ENCODE data around the gene DCP2.

Gene DCP2

GRCh38 chr5:113024076-113024697 lies 47.6 kb downstream of the DCP2 start:
- peaks cover 85% of the 10 kb centered on the region for H3K36me3 ChIP-seq (ENCODE audit: insufficient read depth, low read length)
- 95% methylated on average over 5 of the region's 6 CpGs for WGBS
- no peak overlapping the region for H3K4me3 ChIP-seq (ENCODE audit: low read length)
- no peak overlapping the region for H3K9ac ChIP-seq (ENCODE audit: low read depth, low read length)
- H3K27me3 ChIP-seq (ENCODE audit: insufficient read depth, low read length), result no peaks in the 10 kb centered on the region
- no peaks in the 10 kb centered on the region for H3K9me3 ChIP-seq (ENCODE audit: insufficient read depth, low read depth, low read length)
- no peaks in the 10 kb centered on the region for H3K4me1 ChIP-seq (ENCODE audit: insufficient read depth, low read length)
- no peak overlapping the region for H3K27ac ChIP-seq (ENCODE audit: low read depth, low read length)

DNA sequence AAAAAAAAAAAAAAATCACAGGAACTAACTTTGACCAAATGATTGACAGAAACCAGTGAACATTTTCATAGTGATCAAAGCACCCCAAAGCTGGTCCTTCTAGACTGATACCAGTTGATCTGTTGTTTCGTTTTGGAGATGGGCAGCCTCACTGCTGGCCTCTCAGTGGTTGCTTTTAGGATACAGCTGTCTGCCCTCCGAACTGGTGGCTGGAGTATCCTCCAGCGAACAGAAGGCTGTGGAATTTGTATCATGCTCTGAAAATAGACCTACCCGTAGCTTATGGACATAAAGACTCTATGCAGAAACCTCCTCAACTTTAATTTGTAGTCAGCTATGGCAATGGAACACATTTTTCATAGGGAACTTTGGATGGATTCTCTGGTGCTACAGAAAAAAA lies 49.0 kb downstream of the DCP2 start:
- H3K9me3 ChIP-seq (ENCODE audit: insufficient read depth, low read depth, low read length), result no peaks in the 10 kb centered on the region
- no peak overlapping the region for H3K4me3 ChIP-seq (ENCODE audit: low read length)
- 90% methylated on average over 4 of the region's 4 CpGs for WGBS
- no peak overlapping the region for H3K9ac ChIP-seq (ENCODE audit: low read depth, low read length)
- no peak overlapping the region for H3K27ac ChIP-seq (ENCODE audit: low read depth, low read length)
- peaks cover 77% of the 10 kb centered on the region for H3K36me3 ChIP-seq (ENCODE audit: insufficient read depth, low read length)
- H3K27me3 ChIP-seq (ENCODE audit: insufficient read depth, low read length), result no peaks in the 10 kb centered on the region
- H3K4me1 ChIP-seq (ENCODE audit: insufficient read depth, low read length), result peaks cover 10% of the 10 kb centered on the region

- Histone ChIP-seq H3K9me3 (ENCODE audit: insufficient read depth, low read depth, low read length) (no peaks in the 10 kb centered on the region), H3K4me1 (ENCODE audit: insufficient read depth, low read length) (peaks cover 16% of the 10 kb centered on the region), H3K36me3 (ENCODE audit: insufficient read depth, low read length) (peaks cover 71% of the 10 kb centered on the region), H3K27ac (ENCODE audit: low read depth, low read length) (no peak overlapping the region), H3K27me3 (ENCODE audit: insufficient read depth, low read length) (no peaks in the 10 kb centered on the region), H3K9ac (ENCODE audit: low read depth, low read length) (no peak overlapping the region), H3K4me3 (ENCODE audit: low read length) (no peak overlapping the region)
- 96% methylated on average over 3 of the region's 4 CpGs for WGBS
Observed at GRCh38 chr5:113026211-113026610, 49.6 kb downstream of the DCP2 start.

- H3K4me3 ChIP-seq (ENCODE audit: low read length), result no peak overlapping the region
- H3K9ac ChIP-seq (ENCODE audit: low read depth, low read length), result no peak overlapping the region
- no peak overlapping the region for H3K27ac ChIP-seq (ENCODE audit: low read depth, low read length)
- H3K27me3 ChIP-seq (ENCODE audit: insufficient read depth, low read length), result no peaks in the 10 kb centered on the region
- H3K4me1 ChIP-seq (ENCODE audit: insufficient read depth, low read length), result peaks cover 22% of the 10 kb centered on the region
- peaks cover 66% of the 10 kb centered on the region for H3K36me3 ChIP-seq (ENCODE audit: insufficient read depth, low read length)
- 90% methylated on average over 8 of the region's 8 CpGs for WGBS
- no peaks in the 10 kb centered on the region for H3K9me3 ChIP-seq (ENCODE audit: insufficient read depth, low read depth, low read length)
Observed at GRCh38 chr5:113027015-113027414, 50.4 kb downstream of the DCP2 start.

- peaks cover 61% of the 10 kb centered on the region for H3K36me3 ChIP-seq (ENCODE audit: insufficient read depth, low read length)
- H3K9me3 ChIP-seq (ENCODE audit: insufficient read depth, low read depth, low read length), result no peaks in the 10 kb centered on the region
- no peaks in the 10 kb centered on the region for H3K27me3 ChIP-seq (ENCODE audit: insufficient read depth, low read length)
- 94% methylated on average over 5 of the region's 5 CpGs for WGBS
- no peak overlapping the region for H3K27ac ChIP-seq (ENCODE audit: low read depth, low read length)
- H3K9ac ChIP-seq (ENCODE audit: low read depth, low read length), result no peak overlapping the region
- peaks cover 22% of the 10 kb centered on the region for H3K4me1 ChIP-seq (ENCODE audit: insufficient read depth, low read length)
- H3K4me3 ChIP-seq (ENCODE audit: low read length), result no peak overlapping the region
Observed at GRCh38 chr5:113027431-113027830, 50.8 kb downstream of the DCP2 start.

DNA sequence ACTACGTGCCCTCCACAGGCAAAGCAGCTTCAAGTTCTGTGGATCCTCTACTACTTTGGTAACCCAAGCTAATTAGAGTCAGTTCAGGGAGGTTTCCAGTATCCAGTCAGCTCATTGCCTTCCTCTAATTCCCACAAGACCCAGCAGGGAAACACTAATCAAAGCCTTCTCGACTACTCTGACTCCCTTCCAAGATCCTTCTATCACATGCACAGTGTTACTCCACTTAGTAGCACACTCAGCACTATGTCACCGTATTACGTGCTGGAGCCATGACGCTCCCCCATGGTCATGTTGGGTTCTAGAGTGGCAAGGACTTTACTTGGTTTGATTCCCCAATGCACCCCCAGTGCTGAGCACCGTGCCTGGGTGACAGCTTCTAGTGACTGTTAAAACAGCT lies 53.0 kb downstream of the DCP2 start:
- peaks cover 42% of the 10 kb centered on the region for H3K36me3 ChIP-seq (ENCODE audit: insufficient read depth, low read length)
- no peak overlapping the region for H3K9ac ChIP-seq (ENCODE audit: low read depth, low read length)
- H3K27me3 ChIP-seq (ENCODE audit: insufficient read depth, low read length), result no peaks in the 10 kb centered on the region
- no peaks in the 10 kb centered on the region for H3K9me3 ChIP-seq (ENCODE audit: insufficient read depth, low read depth, low read length)
- peaks cover 28% of the 10 kb centered on the region for H3K4me1 ChIP-seq (ENCODE audit: insufficient read depth, low read length)
- H3K4me3 ChIP-seq (ENCODE audit: low read length), result no peak overlapping the region
- no peak overlapping the region for H3K27ac ChIP-seq (ENCODE audit: low read depth, low read length)
- 86% methylated on average over 6 of the region's 6 CpGs for WGBS

GRCh38 chr5:113031104-113031503 lies 54.5 kb downstream of the DCP2 start:
- Histone ChIP-seq H3K9me3 (ENCODE audit: insufficient read depth, low read depth, low read length) (no peaks in the 10 kb centered on the region), H3K36me3 (ENCODE audit: insufficient read depth, low read length) (peaks cover 30% of the 10 kb centered on the region), H3K27ac (ENCODE audit: low read depth, low read length) (peak overlapping the region; percentile 7), H3K27me3 (ENCODE audit: insufficient read depth, low read length) (no peaks in the 10 kb centered on the region), H3K9ac (ENCODE audit: low read depth, low read length) (0 out of 2 replicates have a peak overlapping the region, but pooled peaks have one; percentile 12), H3K4me3 (ENCODE audit: low read length) (no peak overlapping the region), H3K4me1 (ENCODE audit: insufficient read depth, low read length) (peaks cover 31% of the 10 kb centered on the region)
- WGBS, result 65% methylated on average over 8 of the region's 8 CpGs

DNA sequence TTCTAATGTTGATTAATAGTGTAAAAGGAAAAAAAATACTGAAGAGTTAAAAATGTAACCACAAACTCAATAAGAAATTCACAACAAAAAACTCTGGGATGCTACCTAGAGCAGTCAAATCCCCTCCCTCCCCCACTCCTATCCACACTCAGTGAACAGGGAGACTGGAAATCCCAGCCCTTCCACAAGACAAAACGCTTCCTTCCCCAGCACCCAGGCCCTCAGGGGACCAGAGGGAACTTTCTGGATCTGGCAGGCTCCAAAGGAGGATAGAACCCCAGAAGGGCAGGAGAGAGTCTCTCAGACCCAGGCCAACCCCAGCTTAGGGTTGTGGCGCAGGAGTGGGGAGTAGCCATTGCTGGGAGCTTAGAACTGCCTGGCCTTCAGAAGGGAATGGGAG lies 55.0 kb downstream of the DCP2 start:
- Histone ChIP-seq H3K4me3 (ENCODE audit: low read length) (no peak overlapping the region), H3K9me3 (ENCODE audit: insufficient read depth, low read depth, low read length) (no peaks in the 10 kb centered on the region), H3K27ac (ENCODE audit: low read depth, low read length) (peak overlapping the region; percentile 65; the same call in 1 of the 2 replicates), H3K9ac (ENCODE audit: low read depth, low read length) (no peak overlapping the region), H3K36me3 (ENCODE audit: insufficient read depth, low read length) (peaks cover 25% of the 10 kb centered on the region), H3K4me1 (ENCODE audit: insufficient read depth, low read length) (peaks cover 33% of the 10 kb centered on the region), H3K27me3 (ENCODE audit: insufficient read depth, low read length) (no peaks in the 10 kb centered on the region)
- WGBS, result 86% methylated on average over 2 of the region's 2 CpGs

- H3K9me3 ChIP-seq (ENCODE audit: insufficient read depth, low read depth, low read length), result no peaks in the 10 kb centered on the region
- 84% methylated on average over 13 of the region's 13 CpGs for WGBS
- no peak overlapping the region for H3K4me3 ChIP-seq (ENCODE audit: low read length)
- H3K27ac ChIP-seq (ENCODE audit: low read depth, low read length), result no peak overlapping the region
- H3K9ac ChIP-seq (ENCODE audit: low read depth, low read length), result no peak overlapping the region
- no peaks in the 10 kb centered on the region for H3K27me3 ChIP-seq (ENCODE audit: insufficient read depth, low read length)
- H3K36me3 ChIP-seq (ENCODE audit: insufficient read depth, low read length), result no peaks in the 10 kb centered on the region
- H3K4me1 ChIP-seq (ENCODE audit: insufficient read depth, low read length), result peaks cover 40% of the 10 kb centered on the region
Observed at GRCh38 chr5:113034182-113034773, 57.7 kb downstream of the DCP2 start.

DNA sequence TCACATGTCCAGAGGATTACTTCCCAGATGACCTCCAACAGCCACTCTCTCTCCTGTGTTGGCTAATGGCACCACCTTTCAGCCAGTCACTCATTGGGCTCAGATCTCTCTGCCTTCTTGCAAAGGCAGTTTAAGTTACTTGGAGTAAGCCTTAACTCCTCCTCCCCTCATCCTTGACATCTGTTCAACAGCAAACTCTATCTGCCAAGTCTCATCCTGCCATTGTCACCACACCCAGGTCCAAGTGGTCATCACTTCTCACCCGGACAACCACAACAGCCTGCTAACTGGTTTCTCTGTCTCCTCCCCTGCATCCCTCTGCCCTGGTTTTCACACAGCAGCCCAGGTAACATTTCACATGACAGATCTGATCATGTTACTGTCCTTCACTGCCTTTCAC lies 58.5 kb downstream of the DCP2 start:
- no peak overlapping the region for H3K4me3 ChIP-seq (ENCODE audit: low read length)
- H3K27me3 ChIP-seq (ENCODE audit: insufficient read depth, low read length), result no peaks in the 10 kb centered on the region
- no peaks in the 10 kb centered on the region for H3K9me3 ChIP-seq (ENCODE audit: insufficient read depth, low read depth, low read length)
- H3K4me1 ChIP-seq (ENCODE audit: insufficient read depth, low read length), result peaks cover 35% of the 10 kb centered on the region
- H3K36me3 ChIP-seq (ENCODE audit: insufficient read depth, low read length), result no peaks in the 10 kb centered on the region
- 91% methylated on average over 1 of the region's 1 CpG for WGBS
- no peak overlapping the region for H3K27ac ChIP-seq (ENCODE audit: low read depth, low read length)
- H3K9ac ChIP-seq (ENCODE audit: low read depth, low read length), result no peak overlapping the region

- no peaks in the 10 kb centered on the region for H3K9me3 ChIP-seq (ENCODE audit: insufficient read depth, low read depth, low read length)
- 91% methylated on average over 4 of the region's 4 CpGs for WGBS
- H3K4me1 ChIP-seq (ENCODE audit: insufficient read depth, low read length), result peaks cover 23% of the 10 kb centered on the region
Observed at GRCh38 chr5:113036321-113036720, 59.7 kb downstream of the DCP2 start.

More at GRCh38 chr5:113036321-113036720, 59.7 kb downstream of the DCP2 start:
- H3K36me3 ChIP-seq (ENCODE audit: insufficient read depth, low read length), result peaks cover 8% of the 10 kb centered on the region; the same call in 1 of the 2 replicates
- H3K27ac ChIP-seq (ENCODE audit: low read depth, low read length), result no peak overlapping the region
- no peak overlapping the region for H3K4me3 ChIP-seq (ENCODE audit: low read length)
- no peak overlapping the region for H3K9ac ChIP-seq (ENCODE audit: low read depth, low read length)
- no peaks in the 10 kb centered on the region for H3K27me3 ChIP-seq (ENCODE audit: insufficient read depth, low read length)

Measured in HUES64 (cell line).